MCF 10A (cell line): ENCODE measurements around the gene EIF4E2. TPM values are rescaled to one million over a fixed set of nuclear protein-coding genes. Genes with fewer than 3 reads are reported as not detected.

Experiments
- BruUV-seq: library from RNA; stranded (reverse); fragments of 400-500 nt; replicated peaks from 2 replicates; lab custom pipeline; 2021; lab: Mats Ljungman, UMichigan
- CTCF ChIA-PET: fragments of 300-600 bp; sonication (Branson Sonifier 250); formaldehyde crosslinking; extraction: SDS; loops from one replicate; lab custom pipeline; 2021; ENCODE audit warnings: antibody characterized with exemption, inconsistent platforms; lab: Yijun Ruan, JAX
- POLR2A ChIA-PET: fragments of 300-600, 350-650 bp; sonication (Branson Sonifier 250); formaldehyde crosslinking; extraction: SDS; loops from one replicate; lab custom pipeline; 2020; ENCODE audit warnings: antibody characterized with exemption, inconsistent platforms; lab: Yijun Ruan, JAX
- DNase-seq: peaks from one replicate; pipeline ENCODE4 v3.0.0-alpha.2; 2018; ENCODE audit not compliant: unreplicated experiment
- H3K27ac Mint-ChIP-seq: one replicate; pipeline ENCODE4 v1.8.0; 2022; ENCODE audit warnings: mild to moderate bottlenecking, low read depth, mixed read lengths; ENCODE audit not compliant: unreplicated experiment
- H3K27me3 Mint-ChIP-seq: one replicate; pipeline ENCODE4 v1.8.0; 2022; ENCODE audit warnings: mixed read lengths; ENCODE audit not compliant: insufficient read depth, unreplicated experiment
- H3K36me3 Mint-ChIP-seq: one replicate; pipeline ENCODE4 v1.8.0; 2022; ENCODE audit warnings: mild to moderate bottlenecking, moderate library complexity, mixed read lengths; ENCODE audit not compliant: insufficient read depth, unreplicated experiment
- H3K4me1 Mint-ChIP-seq: one replicate; pipeline ENCODE4 v1.8.0; 2022; ENCODE audit warnings: mixed read lengths; ENCODE audit not compliant: insufficient read depth, unreplicated experiment
- H3K4me3 Mint-ChIP-seq: one replicate; pipeline ENCODE4 v1.8.0; 2022; ENCODE audit warnings: mild to moderate bottlenecking, moderate library complexity, mixed read lengths; ENCODE audit not compliant: unreplicated experiment
- H3K9me3 Mint-ChIP-seq: one replicate; pipeline ENCODE4 v1.8.0; 2022; ENCODE audit warnings: mixed read lengths; ENCODE audit not compliant: unreplicated experiment
- intact Hi-C: fragments of 100-400 bp; cut with micrococcal nuclease; formaldehyde crosslinking; loops from 2 replicates; pipeline ENCODE4 v1.14.1; 2022
- total RNA-seq: library from RNA; stranded (reverse); gene quantifications from 2 replicates; pipeline ENCODE4 v1.2.3, GENCODE V29; 2022
- TF ChIP-seq, protein P1 (sequence below): fragments of 200-600 bp; IDR thresholded peaks from one replicate; pipeline ENCODE4 v1.8.0; 2022; ENCODE audit warnings: antibody characterized with exemption, mild to moderate bottlenecking; ENCODE audit not compliant: unreplicated experiment

EIF4E2 gene
- total RNA-seq, 1 experiment from 2014 or later: 52.8 TPM

DNA sequence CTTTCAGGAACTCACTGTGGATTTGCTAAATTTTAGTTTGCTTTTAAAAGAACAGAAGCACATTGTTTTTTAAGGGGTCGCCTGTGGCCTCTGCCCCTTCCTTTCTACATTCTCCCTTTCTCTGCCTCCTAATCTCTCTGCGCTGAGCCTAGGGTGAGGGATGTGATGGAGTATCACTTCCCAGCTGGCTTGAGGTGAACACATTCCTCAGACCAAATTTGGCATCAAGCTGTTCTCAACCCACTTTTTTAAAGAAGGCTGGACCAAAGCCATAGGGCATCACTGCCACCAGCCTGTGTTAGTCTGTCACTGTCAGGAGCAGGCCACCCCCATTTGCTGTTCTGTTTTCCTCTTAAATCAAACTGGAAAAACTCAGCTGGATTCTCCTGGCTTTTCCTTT, 27.4 kb downstream of the EIF4E2 start:
- intact Hi-C loops: no loop called here
- ChIA-PET POLR2A (interaction anchor here (1.0 to 2.4 kb wide), 4 partner anchors 10 to 15 kb away, joined by 3 to 12 read pairs (median 4); no protein-coding TSS in a partner anchor), CTCF (interaction anchor here (0.6 kb wide), 1 partner anchor 13 kb away, joined by 3 read pairs; no protein-coding TSS in a partner anchor)
- no peaks in the 10 kb centered on the region for H3K4me1 Mint-ChIP-seq
- DNase-seq: no peak
- peaks cover 21% of the 10 kb centered on the region for H3K36me3 Mint-ChIP-seq
- H3K9me3 Mint-ChIP-seq: no peaks in the 10 kb centered on the region
- H3K27ac Mint-ChIP-seq: no peak overlapping the region
- no peaks in the 10 kb centered on the region for H3K27me3 Mint-ChIP-seq
- TF ChIP-seq, protein P1, sequence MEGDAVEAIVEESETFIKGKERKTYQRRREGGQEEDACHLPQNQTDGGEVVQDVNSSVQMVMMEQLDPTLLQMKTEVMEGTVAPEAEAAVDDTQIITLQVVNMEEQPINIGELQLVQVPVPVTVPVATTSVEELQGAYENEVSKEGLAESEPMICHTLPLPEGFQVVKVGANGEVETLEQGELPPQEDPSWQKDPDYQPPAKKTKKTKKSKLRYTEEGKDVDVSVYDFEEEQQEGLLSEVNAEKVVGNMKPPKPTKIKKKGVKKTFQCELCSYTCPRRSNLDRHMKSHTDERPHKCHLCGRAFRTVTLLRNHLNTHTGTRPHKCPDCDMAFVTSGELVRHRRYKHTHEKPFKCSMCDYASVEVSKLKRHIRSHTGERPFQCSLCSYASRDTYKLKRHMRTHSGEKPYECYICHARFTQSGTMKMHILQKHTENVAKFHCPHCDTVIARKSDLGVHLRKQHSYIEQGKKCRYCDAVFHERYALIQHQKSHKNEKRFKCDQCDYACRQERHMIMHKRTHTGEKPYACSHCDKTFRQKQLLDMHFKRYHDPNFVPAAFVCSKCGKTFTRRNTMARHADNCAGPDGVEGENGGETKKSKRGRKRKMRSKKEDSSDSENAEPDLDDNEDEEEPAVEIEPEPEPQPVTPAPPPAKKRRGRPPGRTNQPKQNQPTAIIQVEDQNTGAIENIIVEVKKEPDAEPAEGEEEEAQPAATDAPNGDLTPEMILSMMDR: no peak
- H3K4me3 Mint-ChIP-seq: no peak overlapping the region
- BruUV-seq: no TSS peak

DNA sequence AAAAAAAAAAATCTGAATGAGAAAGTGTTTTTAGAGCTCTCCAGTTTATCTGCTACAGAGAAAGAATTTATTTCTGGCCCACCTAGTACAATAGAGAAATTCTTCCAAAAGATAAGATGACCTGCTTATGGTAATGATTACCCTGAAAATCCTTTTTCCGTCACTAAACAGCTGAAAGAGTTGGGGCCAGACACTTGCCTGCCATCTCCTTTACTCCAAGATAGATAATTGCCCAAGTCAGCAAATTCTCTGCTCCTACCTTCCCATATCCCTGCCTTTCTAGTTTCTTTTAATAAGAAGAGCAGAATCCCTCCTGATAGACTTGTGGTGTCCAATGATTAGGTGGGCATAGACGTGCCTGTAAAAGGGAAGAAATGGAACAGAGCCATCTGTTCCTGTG, 28.1 kb downstream of the EIF4E2 start:
- no TSS peak for BruUV-seq
- Mint-ChIP-seq H3K27ac (no peak overlapping the region), H3K4me1 (no peaks in the 10 kb centered on the region), H3K27me3 (no peaks in the 10 kb centered on the region), H3K4me3 (no peak overlapping the region), H3K9me3 (no peaks in the 10 kb centered on the region), H3K36me3 (peaks cover 26% of the 10 kb centered on the region)
- TF ChIP-seq, protein P1: no peak
- ChIA-PET CTCF (interaction anchor here (1.2 kb wide), 1 partner anchor 9 kb away, joined by 3 read pairs; no protein-coding TSS in a partner anchor), POLR2A (interaction anchor here (2.4 kb wide), 1 partner anchor 10 kb away, joined by 12 read pairs; no protein-coding TSS in a partner anchor)
- DNase-seq: no peak
- intact Hi-C loops: no loop called here

GRCh38 chr2:232580648-232580981, 30.1 kb downstream of the EIF4E2 start:
- Mint-ChIP-seq H3K9me3 (no peaks in the 10 kb centered on the region), H3K36me3 (peaks cover 13% of the 10 kb centered on the region), H3K4me1 (no peaks in the 10 kb centered on the region), H3K27ac (no peak overlapping the region), H3K4me3 (no peak overlapping the region), H3K27me3 (no peaks in the 10 kb centered on the region)
- POLR2A ChIA-PET: interaction anchor here (0.9 kb wide), 1 partner anchor 12 kb away, joined by 3 read pairs; no protein-coding TSS in a partner anchor
- CTCF ChIA-PET: no interaction called here
- no peak for DNase-seq
- intact Hi-C loops: no loop called here
- TF ChIP-seq, protein P1: no peak
- no TSS peak for BruUV-seq

DNA sequence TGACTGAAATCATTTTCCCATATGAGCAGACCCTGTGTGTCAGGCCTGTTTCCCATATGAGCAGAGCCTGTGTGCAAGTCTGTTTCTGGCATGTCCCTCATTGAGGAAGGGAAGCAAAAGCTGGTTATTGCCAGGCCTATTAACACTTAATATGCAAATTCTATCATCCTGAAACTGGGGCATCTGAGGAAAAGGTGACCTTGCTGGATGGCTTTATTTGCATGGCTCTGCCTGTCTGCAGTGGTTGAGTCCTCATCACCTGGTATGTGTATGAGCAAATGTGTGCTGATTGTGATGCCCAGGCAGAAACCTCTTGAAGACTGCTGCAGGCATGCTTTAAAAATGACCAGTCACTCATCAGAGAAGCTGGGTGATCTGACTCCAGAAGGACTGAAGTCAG, 31.2 kb downstream of the EIF4E2 start:
- Mint-ChIP-seq H3K27me3 (no peaks in the 10 kb centered on the region), H3K9me3 (no peaks in the 10 kb centered on the region), H3K4me1 (no peaks in the 10 kb centered on the region), H3K27ac (no peak overlapping the region), H3K36me3 (peaks cover 13% of the 10 kb centered on the region), H3K4me3 (no peak overlapping the region)
- BruUV-seq: no TSS peak
- intact Hi-C loops: no loop called here
- TF ChIP-seq, protein P1: no peak
- no peak for DNase-seq
- ChIA-PET CTCF (no interaction called here), POLR2A (interaction anchor here (1.1 kb wide), 1 partner anchor 13 kb away, joined by 4 read pairs; no protein-coding TSS in a partner anchor)
